ENCODE results near the gene ZNF431. TPM values are rescaled to one million over a fixed set of nuclear protein-coding genes. Genes with fewer than 3 reads are reported as not detected.

Gene ZNF431
- total and polyA plus RNA-seq, 2 of the 4 experiments (the other 2 are of a cell fraction), result 4.3 to 4.5 TPM

GRCh38 chr19:21143854-21144253, 2.0 kb downstream of the ZNF431 start:
- Histone ChIP-seq H3K4me1 (ENCODE audit: control insufficient read depth, insufficient read depth, low read length) (no peaks in the 10 kb centered on the region), H2BK15ac (ENCODE audit: low read depth, low read length) (no peak overlapping the region), H4K5ac (ENCODE audit: low read depth, low read length) (no peak overlapping the region), H3K36me3 (ENCODE audit: control insufficient read depth, insufficient read depth, low read length) (peaks cover 21% of the 10 kb centered on the region), H3K79me1 (ENCODE audit: low read depth in 1 of 2, low read length in 2 of 2) (peaks cover 9 to 13% of the 10 kb centered on the region in 2 experiments; a peak in 3 of 4 replicates), H2BK120ac (ENCODE audit: low read depth, low read length) (no peak overlapping the region), H3K9ac (ENCODE audit: low read depth, low read length) (no peak overlapping the region), H3K27ac (ENCODE audit: insufficient read depth, low read length) (no peak overlapping the region), H3K18ac (ENCODE audit: low read depth, low read length) (no peak overlapping the region), H2AFZ (replicated peaks; ENCODE audit: low read length, poor library complexity) (no peak overlapping the region), H3K4me3 (ENCODE audit: insufficient read depth, low read depth, low read length) (no peak overlapping the region), H2AK5ac (ENCODE audit: low read depth, low read length) (no peak overlapping the region), H4K8ac (ENCODE audit: low read depth in 2 of 2, low read length in 2 of 2) (no peak overlapping the region), H3K14ac (replicated peaks; ENCODE audit: low read depth, low read length) (no peak overlapping the region), H3K4me2 (ENCODE audit: low read depth, low read length) (no peak overlapping the region), H3K27me3 (ENCODE audit: control insufficient read depth, insufficient read depth, low read length) (no peaks in the 10 kb centered on the region), H2BK20ac (ENCODE audit: low read depth, low read length) (no peak overlapping the region), H3K56ac (ENCODE audit: extremely low read depth, insufficient read depth, low read length) (no peak overlapping the region), H3K9me3 (ENCODE audit: control insufficient read depth, insufficient read depth, low read length) (no peaks in the 10 kb centered on the region), H2AK9ac (replicated peaks; ENCODE audit: low read depth, low read length, poor library complexity) (no peak overlapping the region), H2BK5ac (ENCODE audit: low read depth, low read length, poor library complexity, severe bottlenecking) (no peak overlapping the region), H3K4ac (ENCODE audit: low read depth, low read length) (no peak overlapping the region), H4K20me1 (ENCODE audit: insufficient read depth, low read length) (no peaks in the 10 kb centered on the region; the same call in 1 of the 2 replicates), H4K91ac (ENCODE audit: insufficient read depth, low read depth, low read length) (no peak overlapping the region), H3K23ac (ENCODE audit: low read depth, low read length) (no peak overlapping the region), H3K9me1 (ENCODE audit: insufficient read depth, low read length) (no peaks in the 10 kb centered on the region)
- ChIA-PET CTCF (no interaction called here), POLR2A (ENCODE audit: unreplicated experiment) (no interaction called here)
- in situ Hi-C loops (cut with MboI; ENCODE audit: low sequenced_read_pairs) (no loop called here), intact Hi-C loops (cut with micrococcal nuclease) (loop anchor here (10.0 kb wide), 1 partner anchor 119 kb away; the partner anchor contains the start of gene ZNF430), dilution Hi-C loops (cut with HindIII; ENCODE audit: low sequenced_read_pairs, unreplicated experiment) (no loop called here)
- DNase-seq (no peak), ATAC-seq (ENCODE audit: low read depth) (no peak)
- no CpG with 5 or more reads among the region's 1 CpG for WGBS, 2 experiments (ENCODE audit: extremely low coverage in 2 of 2, insufficient read length in 1 of 2)
- no TSS peak for BruUV-seq (replicated peaks)
- TF ChIP-seq RCOR1 (IDR thresholded peaks at IDR 0.05; ENCODE audit: insufficient replicate concordance, low read length), result no peak

Measured in IMR-90 (cell line).